ENCODE data around the gene KCTD5.

Gene KCTD5

GRCh38 chr16:2734844-2735515, 52.7 kb downstream of the KCTD5 start:
- no peak for DNase-seq

- no peak for DNase-seq
Measured at GRCh38 chr16:2736476-2737237, 54.3 kb downstream of the KCTD5 start.

- DNase-seq: no peak
Measured at GRCh38 chr16:2737238-2737605, 54.9 kb downstream of the KCTD5 start.

GRCh38 chr16:2737895-2738418, 55.6 kb downstream of the KCTD5 start:
- DNase-seq: no peak

DNA sequence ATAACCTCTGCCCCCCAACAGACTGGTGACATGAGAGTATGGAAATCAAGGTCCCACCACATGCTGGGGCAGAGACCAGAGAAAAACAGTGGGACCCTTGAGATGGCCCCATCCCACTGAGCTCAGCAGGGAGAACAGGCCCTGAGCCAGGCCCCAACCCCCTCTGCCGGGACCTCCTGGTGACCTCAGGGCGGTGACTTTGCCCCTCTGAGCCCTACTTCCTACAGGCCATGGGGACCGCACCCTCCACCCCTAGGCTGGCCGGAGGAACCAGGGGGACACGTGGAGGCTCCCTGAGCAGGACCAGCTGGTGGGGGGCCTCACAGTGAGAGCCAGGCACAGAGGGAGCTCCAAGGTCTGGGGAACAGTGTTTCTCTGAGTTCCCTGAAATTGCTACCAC, 56.3 kb downstream of the KCTD5 start:
- DNase-seq: no peak

- no peak for DNase-seq
Measured at GRCh38 chr16:2739625-2740430, 57.5 kb downstream of the KCTD5 start.

DNA sequence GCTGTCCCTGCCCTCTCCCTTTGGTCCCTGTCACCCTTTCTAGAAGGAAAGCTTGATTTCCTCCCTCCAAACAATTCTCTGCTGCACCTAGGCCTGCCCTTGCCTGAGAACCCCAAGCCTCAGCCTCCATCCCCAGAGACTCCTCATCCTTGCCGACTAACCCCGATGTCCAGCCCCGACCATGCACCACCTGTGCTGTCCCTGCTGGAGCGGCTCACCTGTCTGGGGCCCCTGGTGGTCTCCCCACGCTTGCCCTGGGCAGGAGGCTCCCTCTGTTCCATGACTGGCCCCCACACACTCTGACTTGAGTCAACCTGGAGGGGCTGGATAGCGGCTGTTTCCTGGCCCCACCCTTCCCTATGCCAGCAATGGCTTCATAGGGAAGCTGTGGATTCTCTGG, 58.2 kb downstream of the KCTD5 start:
- DNase-seq: no peak

GRCh38 chr16:2741168-2741567, 58.8 kb downstream of the KCTD5 start:
- no peak for DNase-seq

- DNase-seq: no peak
Measured at GRCh38 chr16:2742323-2743006, 60.1 kb downstream of the KCTD5 start.

DNA sequence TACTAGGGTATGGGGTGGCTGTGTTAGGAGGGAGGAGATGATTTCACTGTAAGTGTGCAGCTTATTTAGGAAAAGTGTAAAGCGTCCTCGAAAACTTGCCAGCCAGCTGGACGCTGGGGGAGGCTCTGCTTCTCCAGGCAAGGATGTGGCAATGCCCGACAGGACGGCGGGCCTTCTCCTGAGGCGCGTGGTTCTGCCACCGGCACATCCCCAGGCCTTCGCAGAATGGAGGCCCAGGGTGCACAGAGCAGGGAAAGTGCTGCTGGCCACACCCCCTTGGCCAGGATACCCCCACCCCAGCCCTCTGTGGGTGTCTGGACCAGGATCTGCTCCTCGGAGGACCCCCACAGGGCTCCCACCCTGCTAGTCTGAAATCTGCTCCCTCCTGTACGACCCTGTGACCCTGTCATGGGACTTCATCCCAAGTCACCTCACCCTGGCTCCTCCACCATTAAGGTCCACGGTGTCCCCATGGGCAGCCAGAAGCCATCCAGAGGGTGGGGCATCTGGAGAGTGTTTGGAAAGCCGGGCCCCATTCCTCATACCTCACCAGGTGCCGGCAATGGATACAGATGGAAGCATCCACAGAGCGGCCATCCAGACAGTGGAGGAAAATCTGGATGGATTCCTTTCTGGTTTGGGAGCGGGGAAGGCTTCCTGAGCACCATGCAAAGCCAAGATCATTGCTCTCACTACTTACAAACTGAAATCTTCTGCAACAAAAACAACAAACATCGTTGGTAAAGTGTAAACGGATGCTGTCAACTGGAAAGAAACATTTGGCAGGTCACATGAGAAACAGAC, 60.9 kb downstream of the KCTD5 start:
- no peak for DNase-seq

DNA sequence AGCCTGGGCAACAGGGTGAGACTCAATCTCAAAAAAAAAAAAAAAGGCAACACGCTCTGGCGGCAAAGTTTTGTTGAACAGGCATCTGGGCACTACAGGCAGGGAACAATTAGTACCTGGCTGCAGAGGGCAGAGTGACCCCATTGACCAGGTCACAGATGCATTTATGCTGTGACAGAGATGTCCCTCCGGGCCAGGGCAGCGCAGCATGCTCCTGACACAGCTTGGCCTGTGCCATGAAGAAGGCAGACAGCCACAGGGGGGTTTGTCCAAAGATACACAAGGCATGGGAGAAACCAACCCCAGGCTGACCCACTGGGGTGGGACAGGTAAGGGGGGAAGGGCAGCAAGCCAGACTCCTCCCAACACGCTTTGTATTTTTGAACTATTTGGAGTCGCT, 62.4 kb downstream of the KCTD5 start:
- no peak for DNase-seq

DNA sequence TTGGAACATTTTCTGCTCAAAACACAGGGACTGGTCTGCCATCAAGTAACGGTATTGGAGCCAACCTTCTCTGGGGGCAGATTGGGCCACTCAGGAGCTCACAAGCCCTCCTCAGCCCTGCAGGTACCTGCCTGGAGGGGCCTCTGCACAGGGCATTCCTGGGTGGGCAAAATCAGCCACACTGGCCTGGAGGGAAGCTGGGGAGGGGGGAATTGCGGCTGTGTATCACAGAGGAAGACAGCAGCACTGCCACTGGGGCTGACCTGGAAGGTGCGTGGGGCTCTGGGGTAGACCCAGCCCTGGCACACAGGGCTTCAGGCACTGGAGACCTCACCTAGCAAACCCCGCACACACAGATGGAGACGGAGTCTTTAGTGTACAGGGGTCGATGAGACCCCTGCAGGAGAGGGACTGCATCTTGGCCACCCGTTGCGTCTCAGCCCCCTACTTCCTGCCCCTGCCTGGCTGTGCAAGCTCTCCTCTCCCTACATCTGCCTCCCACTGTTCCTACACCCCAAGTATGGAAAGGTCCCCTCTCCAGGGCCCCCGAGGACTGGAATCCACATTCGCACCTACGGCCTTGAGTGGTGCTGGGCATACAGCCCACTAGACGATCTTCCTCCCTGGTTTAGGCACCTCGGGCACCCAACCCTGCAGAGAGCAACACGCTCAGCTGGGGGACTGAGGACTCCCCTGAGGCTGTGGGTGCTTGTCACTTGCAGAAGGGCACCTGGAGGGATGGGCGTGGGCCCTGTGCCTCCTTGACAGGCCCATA, 63.0 kb downstream of the KCTD5 start:
- DNase-seq: no peak

GRCh38 chr16:2745961-2746360, 63.6 kb downstream of the KCTD5 start:
- no peak for DNase-seq

DNA sequence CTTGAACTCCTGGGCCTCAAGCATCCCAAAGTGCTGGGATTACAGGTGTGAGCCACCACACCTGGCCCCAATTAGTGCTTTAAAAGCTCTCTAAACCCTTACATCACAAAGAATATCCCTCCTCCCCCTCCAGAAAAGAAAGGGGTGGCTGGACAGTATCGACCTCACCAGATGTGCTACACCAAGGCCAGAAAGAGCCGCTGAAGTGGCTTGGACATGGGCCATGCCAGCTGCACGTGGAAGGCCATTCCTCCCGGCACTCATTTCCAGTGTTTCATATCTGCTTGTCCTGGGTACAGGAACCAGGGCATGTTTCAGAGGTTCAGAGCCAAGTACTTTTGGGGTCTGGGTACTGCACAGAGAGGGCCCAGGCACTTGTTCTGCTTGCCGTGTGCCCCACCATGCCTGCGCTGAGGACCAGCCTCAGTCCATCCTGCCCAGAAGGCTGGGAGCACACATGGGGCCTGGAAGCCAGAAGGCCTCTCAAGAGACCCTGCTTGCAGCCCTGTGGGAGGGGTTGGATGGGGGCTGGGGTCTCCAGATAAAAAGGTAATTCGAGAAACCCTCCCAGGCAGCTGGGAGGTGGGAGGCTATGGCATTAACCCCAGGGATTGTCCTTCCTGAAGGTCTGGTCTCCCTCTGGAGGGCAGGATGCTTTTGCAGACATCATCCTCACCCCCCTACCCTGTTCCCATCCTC, 66.6 kb downstream of the KCTD5 start:
- DNase-seq: no peak

DNA sequence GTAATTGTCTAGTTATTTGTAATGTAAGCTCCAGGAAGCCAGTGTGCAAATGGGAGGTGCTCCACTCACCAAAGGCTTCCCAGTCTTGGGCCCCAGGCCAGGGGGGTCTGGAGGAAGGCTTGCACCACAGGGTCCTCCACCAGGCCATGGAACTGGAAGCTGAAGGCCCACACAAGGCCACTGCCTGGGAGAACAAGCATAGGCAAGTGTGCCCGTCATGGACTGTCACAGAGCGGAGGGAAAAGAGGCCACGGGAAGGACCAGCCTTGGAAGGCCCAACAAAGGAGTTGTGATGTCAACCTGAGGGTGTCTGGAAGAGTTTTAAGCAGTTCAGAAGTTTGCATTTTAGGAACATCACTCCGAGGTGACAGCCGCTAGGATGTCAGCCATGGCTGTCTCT, 67.2 kb downstream of the KCTD5 start:
- DNase-seq: no peak

GRCh38 chr16:2749936-2750335, 67.6 kb downstream of the KCTD5 start:
- DNase-seq: peak in 1 of 2 donors; percentile 1

- no peak for DNase-seq
Measured at GRCh38 chr16:2751577-2752034, 69.3 kb downstream of the KCTD5 start.

GRCh38 chr16:2752035-2752849, 69.9 kb downstream of the KCTD5 start, which contains the start of gene SRRM2:
SRRM2 (plus strand) TSS chr16:2752638; CDS start chr16:2756365, 3,727 bp downstream.
- DNase-seq: peak; percentile 96 to 100
